GM18511 (cell line): Measurements from ENCODE around the gene TUFT1.

Source experiments
- ATAC-seq: cut with Tn5 transposase; IDR thresholded peaks from one replicate; pipeline ENCODE4 v1.9.1; 2021; ENCODE audit warnings: mild to moderate bottlenecking, moderate library complexity; ENCODE audit not compliant: unreplicated experiment

TUFT1 gene

GRCh38 chr1:151536499-151536898, 3.6 kb upstream of the TUFT1 start:
- ATAC-seq, result no peak

- no peak for ATAC-seq
Observed at GRCh38 chr1:151537112-151537511, 3.0 kb upstream of the TUFT1 start.

GRCh38 chr1:151539321-151540020, 638 bp upstream of the TUFT1 start:
- peak; percentile 66 for ATAC-seq

GRCh38 chr1:151540982-151541377, 871 bp downstream of the TUFT1 start:
- ATAC-seq, result no peak

- no peak for ATAC-seq
Observed at GRCh38 chr1:151541752-151542151, 1.6 kb downstream of the TUFT1 start.

DNA sequence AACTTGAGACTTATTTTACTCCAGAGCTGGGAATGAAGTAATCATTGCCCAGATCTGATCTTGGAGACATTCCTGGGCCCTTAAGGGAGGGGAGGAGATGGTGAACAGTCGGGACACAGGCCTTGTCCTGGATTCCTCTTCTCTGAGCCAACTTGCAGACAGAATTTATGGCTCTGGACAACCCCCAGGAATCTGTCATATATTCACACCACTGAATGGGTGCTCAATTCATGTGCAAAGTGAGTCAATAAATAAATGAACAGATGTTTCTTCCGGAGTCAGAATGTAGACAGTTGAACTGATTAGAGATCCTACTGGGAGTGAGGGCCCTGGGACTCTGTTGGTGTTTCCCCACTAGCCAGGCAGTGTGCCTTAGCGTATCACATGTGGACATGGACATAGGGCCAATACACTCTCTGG, 2.6 kb downstream of the TUFT1 start:
- no peak for ATAC-seq

GRCh38 chr1:151545542-151545941, 5.4 kb downstream of the TUFT1 start:
- ATAC-seq, result no peak

DNA sequence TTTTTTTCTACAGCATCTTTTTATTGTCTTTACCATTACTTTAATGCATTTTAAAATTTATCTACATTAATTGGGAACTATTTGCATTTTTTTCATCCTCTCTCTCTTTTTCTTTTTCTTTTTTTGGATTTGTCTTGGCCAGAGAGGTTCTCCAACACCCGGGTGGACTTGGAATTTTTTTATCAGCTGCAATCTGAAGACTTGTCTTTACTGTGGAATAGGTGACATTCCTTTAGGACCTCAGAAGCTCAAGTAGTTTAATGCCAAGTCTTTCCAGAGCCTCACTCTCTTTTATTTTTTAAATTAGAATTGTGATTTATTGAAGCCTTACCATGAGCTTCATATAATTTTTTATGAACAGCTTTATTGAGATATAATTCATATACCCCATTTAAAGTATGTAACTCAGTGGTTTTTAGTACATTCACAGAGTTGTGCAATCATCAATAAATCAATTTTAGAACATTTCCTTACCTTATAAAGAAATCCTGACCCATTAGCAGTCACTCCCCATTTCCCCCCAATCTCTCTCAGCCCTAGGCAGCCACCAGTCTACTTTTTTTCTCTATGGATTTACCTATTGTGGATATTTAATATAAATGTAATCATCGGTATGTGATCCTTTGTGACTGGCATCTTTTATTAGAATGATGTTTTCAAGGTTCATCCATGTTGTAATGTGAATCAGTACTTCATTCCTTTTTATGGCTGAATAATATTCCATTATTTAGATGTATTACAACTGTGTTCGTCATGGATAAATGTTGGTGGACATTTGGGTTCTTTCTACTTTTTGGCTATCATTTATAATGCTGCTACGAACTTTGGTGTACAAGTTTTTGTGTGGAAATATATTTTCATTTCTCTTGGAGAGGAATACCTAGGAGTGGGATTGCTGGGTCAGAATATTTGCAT, 6.2 kb downstream of the TUFT1 start:
- no peak for ATAC-seq

- no peak for ATAC-seq
Observed at GRCh38 chr1:151547119-151547899, 7.2 kb downstream of the TUFT1 start.

- ATAC-seq, result no peak
Observed at GRCh38 chr1:151547900-151548230, 7.8 kb downstream of the TUFT1 start.

GRCh38 chr1:151549199-151549598, 9.1 kb downstream of the TUFT1 start:
- ATAC-seq, result no peak

- ATAC-seq, result no peak
Observed at GRCh38 chr1:151553659-151554058, 13.6 kb downstream of the TUFT1 start.

GRCh38 chr1:151556052-151556451, 15.9 kb downstream of the TUFT1 start:
- ATAC-seq, result no peak

- ATAC-seq, result no peak
Observed at GRCh38 chr1:151562661-151563060, 22.6 kb downstream of the TUFT1 start.

DNA sequence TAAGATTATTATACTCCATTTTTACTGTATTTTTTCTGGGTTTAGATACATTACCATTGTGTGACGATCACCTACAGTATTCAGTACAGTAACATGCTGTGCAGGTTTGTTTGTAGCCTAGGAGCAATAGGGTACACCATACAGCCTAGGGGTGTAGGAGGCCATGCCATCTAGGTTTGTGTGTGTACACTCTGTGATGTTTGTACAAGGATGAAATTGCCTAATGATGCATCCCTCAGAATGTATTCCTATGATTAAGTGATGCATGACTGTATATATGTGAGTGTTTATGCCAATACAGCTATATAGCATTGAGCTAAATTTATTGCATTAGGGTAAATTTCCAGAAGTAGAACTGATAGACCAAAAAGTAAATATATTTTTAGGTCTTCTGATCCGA, 23.3 kb downstream of the TUFT1 start:
- no peak for ATAC-seq

GRCh38 chr1:151565502-151566189, 25.5 kb downstream of the TUFT1 start:
- no peak for ATAC-seq

DNA sequence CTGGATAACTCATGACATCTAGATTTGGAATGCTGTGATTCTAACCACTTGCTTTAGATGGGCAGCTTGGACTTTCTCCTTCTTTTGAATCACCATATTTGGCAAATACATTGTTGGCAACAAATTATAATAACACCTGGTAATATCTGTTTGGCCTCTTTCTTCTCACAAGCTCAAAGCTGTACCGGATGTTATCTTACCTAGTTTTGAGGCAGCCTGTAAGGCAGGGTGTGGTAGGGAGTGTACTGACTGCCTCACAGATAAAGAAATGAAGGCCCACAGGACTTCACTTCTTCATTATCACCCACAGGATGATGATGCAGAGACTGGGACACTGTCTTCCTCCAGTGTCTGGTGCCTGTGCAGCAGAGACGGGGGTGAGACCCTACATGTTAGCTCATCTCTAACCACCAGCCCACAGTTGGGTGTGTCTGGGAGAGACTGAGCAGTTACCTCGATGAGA, 28.5 kb downstream of the TUFT1 start:
- no peak for ATAC-seq

DNA sequence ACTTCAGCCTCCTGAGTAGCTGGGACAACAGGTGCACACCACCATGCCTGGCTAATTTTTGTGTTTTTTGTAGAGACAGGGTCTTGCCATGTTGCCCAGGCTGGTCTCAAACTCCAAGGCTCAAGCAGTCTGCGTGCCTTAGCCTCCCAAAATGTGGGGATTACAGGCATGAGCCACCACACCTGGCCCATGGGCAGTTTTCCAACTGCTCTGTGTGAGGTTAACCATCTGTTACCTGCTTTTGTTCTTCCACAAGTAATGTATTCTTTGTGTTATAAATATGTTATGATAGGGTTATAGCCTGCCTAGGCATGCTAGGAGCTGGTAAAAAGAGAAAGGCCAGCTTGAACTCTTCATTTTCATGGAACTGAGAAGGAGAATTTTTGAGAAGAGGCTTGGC, 30.7 kb downstream of the TUFT1 start:
- no peak for ATAC-seq

- ATAC-seq, result no peak
Observed at GRCh38 chr1:151574575-151575529, 34.7 kb downstream of the TUFT1 start.

- ATAC-seq, result no peak
Observed at GRCh38 chr1:151577173-151577572, 37.1 kb downstream of the TUFT1 start.
